Fibroblast of the aortic adventitia (primary cell): Measurements from ENCODE around the gene GABPB1. TPM values are rescaled to one million over a fixed set of nuclear protein-coding genes. Genes with fewer than 3 reads are reported as not detected.
"Not testable (repeated sequence)": the region's sequence is repeated elsewhere in the genome, so short reads cannot be mapped to it uniquely, and the experiment has no call there.

Experiments used
- DNase-seq: peaks from one replicate; pipeline ENCODE4 v3.0.0-alpha.2; 2010; ENCODE audit warnings: low read depth
- H3K4me3 ChIP-seq: 2 replicates; pipeline ENCODE4 v1.5.1; 2011; ENCODE audit warnings: low read depth, mild to moderate bottlenecking, control low read depth, low read length, moderate library complexity
- CTCF ChIP-seq: IDR thresholded peaks from 2 replicates; pipeline ENCODE4 v1.5.1; 2011; ENCODE audit warnings: mild to moderate bottlenecking, low read length, control low read depth, inconsistent platforms; ENCODE audit not compliant: insufficient read depth
- total RNA-seq: library from RNA; depleted of rRNA; stranded (reverse); fragments of >200 nt; gene quantifications from 2 replicates; pipeline ENCODE4 v1.2.3, GENCODE V29; 2012; ENCODE audit warnings: low replicate concordance

The GABPB1 gene
- total RNA-seq, 1 donor, result 31.9 TPM

- H3K4me3 ChIP-seq, result no peak overlapping the region
- TF ChIP-seq CTCF, result no peak
- no peak for DNase-seq
These were observed 23.1 kb upstream of the GABPB1 start for GRCh38 chr15:50377867-50378751.

GRCh38 chr15:50369564-50369963 lies 14.6 kb upstream of the GABPB1 start:
- not testable (repeated sequence) for DNase-seq, H3K4me3 ChIP-seq

DNA sequence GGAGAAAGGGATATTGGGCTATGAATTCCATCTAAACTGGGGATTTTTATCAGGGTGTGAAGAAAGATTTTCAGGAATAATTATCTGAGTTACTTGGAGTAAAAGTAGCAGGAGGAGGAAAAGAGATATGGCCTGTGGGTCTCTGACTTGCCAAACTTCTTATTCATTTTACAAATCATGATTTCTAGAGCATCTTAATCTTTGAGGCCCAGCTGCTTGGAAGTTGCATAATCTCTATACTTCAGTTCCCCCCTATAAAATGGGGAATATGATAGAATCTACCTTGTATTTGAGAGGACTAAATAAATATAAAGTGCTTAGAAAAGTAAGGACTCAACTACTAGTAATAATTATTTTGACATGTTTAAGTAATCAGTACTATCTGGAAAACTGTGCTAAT lies 11.0 kb upstream of the GABPB1 start:
- DNase-seq, result no peak
- TF ChIP-seq CTCF, result no peak
- H3K4me3 ChIP-seq, result no peak overlapping the region

DNA sequence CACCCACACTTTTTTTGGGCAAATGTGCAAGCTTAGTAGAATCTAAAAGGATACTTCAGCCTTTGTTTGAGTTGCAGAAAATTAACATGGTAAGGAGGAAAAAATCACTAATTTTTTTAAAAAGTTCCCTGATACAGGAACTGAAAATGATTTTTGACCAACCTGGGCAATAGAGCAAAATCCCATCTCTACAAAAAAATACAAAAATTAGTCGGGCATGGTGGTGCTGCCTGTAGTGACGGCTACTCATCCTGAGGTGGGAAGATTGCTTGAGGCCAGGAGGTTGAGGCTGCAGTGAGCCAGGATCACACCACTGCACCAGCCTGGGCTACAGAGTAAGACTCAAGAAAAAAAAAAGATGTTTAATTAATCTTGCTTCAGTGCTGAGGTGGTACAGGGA lies 10.6 kb upstream of the GABPB1 start:
- no peak for TF ChIP-seq CTCF
- no peak for DNase-seq
- H3K4me3 ChIP-seq, result no peak overlapping the region

- DNase-seq, result no peak
- no peak for TF ChIP-seq CTCF
- H3K4me3 ChIP-seq, result no peak overlapping the region
These were observed 8.6 kb upstream of the GABPB1 start for GRCh38 chr15:50363612-50364011.

- no peak for DNase-seq
- TF ChIP-seq CTCF, result no peak
These were observed 6.8 kb upstream of the GABPB1 start for GRCh38 chr15:50361756-50362155.

DNA sequence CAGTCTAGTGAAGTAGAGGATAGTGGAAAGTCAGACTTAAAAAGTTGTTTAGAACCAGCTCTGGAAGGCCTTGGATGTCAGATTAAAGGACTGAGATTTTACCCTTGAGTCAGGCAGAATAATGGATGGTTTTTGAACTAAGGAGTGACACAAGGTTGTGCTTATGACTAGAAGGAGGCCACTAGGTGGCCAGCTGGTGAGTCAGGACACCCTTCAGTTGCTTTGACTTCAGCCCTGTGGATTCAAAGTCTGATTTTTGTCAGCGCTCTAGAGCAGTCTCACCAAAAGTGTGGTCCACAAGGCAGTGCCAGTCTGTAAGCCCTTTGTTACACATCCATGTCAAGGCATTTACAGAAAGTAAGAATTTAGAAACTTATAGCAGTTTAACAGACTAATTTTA lies 3.8 kb upstream of the GABPB1 start:
- DNase-seq, result peak; percentile 32
- H3K4me3 ChIP-seq, result no peak overlapping the region
- peak; percentile 37 for TF ChIP-seq CTCF

More at GRCh38 chr15:50361756-50362155, 6.8 kb upstream of the GABPB1 start:
- H3K4me3 ChIP-seq, result no peak overlapping the region
